ENCODE results near the gene EGF.

EGF gene

GRCh38 chr4:109996526-109996925 is 83.8 kb downstream of the EGF start:
- no peak for DNase-seq (ENCODE audit: low read depth)

DNA sequence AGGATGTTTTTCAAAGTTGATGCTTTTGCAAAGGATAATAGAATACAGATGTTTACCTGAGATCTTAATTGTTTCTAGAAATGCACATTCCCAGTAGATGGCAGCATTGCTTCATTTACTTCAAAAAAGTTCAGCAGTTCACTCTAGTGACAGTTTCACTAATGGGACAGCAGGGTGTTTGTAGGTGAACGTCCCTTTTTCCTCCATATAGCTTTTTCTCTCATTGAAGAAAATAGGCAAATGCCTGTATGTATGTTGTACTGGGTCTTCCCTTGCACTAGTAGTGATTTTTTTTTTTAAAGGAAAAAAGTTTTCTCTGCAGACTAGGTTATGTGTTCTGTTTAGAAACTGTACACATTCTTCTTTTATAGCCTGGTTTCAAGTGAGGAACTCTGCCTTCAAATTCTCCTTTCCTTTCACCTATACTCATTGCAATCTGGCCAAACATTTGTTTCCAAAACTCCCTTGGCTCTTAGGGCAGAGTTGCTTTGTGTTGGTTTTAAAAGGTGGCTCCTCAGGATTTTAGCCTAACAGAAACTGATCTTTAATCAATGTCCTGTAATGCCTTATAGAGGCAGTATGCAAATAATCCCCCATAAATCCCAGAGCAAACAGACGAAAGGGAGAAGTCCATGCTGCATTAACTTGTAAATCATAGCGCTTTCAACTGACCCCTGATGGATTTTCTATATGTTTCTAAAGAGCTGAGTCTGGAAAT is 86.3 kb downstream of the EGF start:
- DNase-seq (ENCODE audit: low read depth) = no peak

- no peak for DNase-seq (ENCODE audit: low read depth)
Observed at GRCh38 chr4:109999585-109999912, 86.9 kb downstream of the EGF start.

DNA sequence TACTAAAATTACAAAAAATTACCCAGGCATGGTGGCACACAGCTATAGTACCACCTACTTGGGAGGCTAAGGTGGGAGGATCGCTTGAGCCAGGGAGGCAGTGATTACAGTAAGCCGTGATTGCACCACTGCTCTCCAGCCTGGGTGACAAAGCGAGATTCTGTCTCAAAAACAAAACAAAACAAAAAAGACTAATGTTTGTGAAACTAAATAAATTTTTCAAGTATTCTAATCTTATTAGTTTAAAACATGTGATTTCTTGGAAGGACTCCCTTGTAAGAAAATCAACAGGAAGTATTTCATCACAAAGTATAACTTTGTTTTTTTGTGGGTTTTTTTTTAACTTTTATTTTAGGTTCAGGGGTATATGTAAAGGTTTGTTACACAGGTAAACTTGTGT is 89.6 kb downstream of the EGF start:
- DNase-seq (ENCODE audit: low read depth) = no peak

- no peak for DNase-seq (ENCODE audit: low read depth)
Observed at GRCh38 chr4:110003401-110004187, 90.9 kb downstream of the EGF start.

- no peak for DNase-seq (ENCODE audit: low read depth)
Observed at GRCh38 chr4:110004556-110004955, 91.9 kb downstream of the EGF start.

- DNase-seq (ENCODE audit: low read depth) = no peak
Observed at GRCh38 chr4:110005461-110006056, 92.9 kb downstream of the EGF start.

- DNase-seq (ENCODE audit: low read depth) = no peak
Observed at GRCh38 chr4:110007217-110007616, 94.5 kb downstream of the EGF start.

- DNase-seq (ENCODE audit: low read depth) = no peak
Observed at GRCh38 chr4:110008540-110008939, 95.9 kb downstream of the EGF start.

DNA sequence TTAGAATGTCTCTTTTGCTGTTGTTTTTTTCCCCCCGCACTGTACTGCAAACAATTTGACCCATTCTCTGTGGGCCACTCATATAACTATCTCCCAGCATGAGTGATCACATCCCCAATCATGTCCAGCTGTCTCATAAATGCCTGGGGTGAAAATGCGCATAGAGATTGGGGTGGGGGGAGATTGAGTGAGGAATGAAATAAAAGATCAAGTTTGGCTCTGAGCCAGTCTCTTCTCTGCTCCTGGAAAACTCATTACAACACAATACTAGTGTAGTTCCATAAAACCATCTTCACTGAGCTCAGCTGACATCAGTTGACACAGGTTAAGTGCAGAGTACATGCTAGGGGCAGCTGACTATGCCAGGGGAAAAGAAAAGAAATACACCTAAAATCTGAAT is 96.9 kb downstream of the EGF start:
- no peak for DNase-seq (ENCODE audit: low read depth)

- no peak for DNase-seq (ENCODE audit: low read depth)
Observed at GRCh38 chr4:110010797-110011196, 98.1 kb downstream of the EGF start.

DNA sequence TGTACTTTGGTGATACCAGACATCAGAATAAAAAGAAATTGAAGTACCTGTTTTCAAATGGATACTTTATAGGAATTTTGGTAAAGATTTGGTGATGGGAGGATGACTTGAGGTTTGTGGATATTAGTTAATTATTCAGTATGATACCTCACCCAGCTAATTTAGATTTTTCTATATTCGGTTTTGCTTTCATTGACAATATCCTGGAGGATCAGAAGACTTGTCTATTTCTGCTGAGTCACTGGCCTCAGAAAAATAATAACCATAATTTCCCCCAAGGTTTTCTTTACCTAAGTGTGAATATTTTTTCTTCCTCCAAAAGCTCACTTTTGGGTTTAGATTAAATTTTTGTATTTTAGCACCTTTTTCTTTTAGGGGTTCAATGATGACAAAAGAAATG is 100.2 kb downstream of the EGF start:
- no peak for DNase-seq (ENCODE audit: low read depth)

GRCh38 chr4:110014233-110014632 is 101.5 kb downstream of the EGF start:
- DNase-seq (ENCODE audit: low read depth) = no peak

GRCh38 chr4:110019153-110019552 is 106.5 kb downstream of the EGF start:
- no peak for DNase-seq (ENCODE audit: low read depth)

DNA sequence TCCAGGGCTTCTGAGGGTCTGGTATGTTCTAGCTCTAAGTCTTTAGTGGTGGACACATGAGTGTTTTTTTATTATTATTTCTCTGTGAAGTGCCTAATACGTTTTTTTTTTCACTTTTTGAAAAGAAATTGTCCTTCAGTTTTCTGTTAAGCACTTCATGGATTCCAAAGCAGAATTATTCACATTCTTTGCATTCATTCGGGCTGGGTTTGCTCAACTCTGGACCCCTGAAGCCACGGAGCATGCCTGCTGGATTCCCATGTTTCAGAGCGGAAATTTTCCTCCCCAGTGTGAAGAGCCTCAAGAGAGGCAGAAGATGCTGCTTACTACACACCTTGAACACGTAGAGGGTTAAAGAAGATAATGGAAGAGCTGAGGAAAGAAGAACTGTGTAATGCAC is 107.5 kb downstream of the EGF start:
- DNase-seq (ENCODE audit: low read depth) = no peak

GRCh38 chr4:110020646-110021443 is 108.2 kb downstream of the EGF start:
- no peak for DNase-seq (ENCODE audit: low read depth)

DNA sequence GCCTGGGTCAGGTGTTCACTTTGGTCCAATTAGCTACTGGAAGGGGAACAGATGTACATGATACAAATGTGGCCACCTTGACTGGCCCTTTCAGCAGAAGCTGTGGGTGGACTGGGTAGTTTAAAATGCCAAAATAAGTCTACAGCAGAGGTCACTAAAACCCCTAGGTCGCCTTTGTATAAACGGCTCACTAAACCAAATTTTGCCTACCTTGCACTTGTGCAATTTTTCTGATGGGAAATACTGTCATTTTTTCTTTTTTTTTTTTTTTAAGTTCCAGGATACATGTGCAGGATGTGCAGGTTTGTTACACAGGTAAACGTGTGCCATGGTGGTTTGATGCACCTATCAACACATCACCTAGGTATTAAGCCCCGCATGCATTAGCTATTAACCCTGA is 109.8 kb downstream of the EGF start:
- no peak for DNase-seq (ENCODE audit: low read depth)

DNA sequence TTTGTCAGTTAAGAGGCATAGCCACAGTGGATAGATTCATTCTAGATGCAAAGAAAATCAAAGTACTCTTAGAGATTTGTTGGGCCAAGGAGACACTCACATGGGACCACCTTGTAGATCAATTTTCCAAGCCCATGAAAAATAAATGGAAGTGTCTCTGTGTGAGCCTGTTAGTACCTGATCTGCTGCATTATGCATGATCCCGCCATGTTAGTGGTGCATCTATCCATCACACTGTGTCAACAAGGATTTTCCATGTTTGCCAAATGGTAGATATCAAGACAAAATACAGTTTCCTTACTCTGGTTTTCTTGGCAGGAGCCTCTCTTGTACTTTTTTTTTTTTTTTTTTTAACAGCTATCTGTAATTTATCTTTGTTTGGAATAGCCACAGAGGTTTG is 112.4 kb downstream of the EGF start:
- no peak for DNase-seq (ENCODE audit: low read depth)

GRCh38 chr4:110025718-110026117 is 113.0 kb downstream of the EGF start:
- no peak for DNase-seq (ENCODE audit: low read depth)

DNA sequence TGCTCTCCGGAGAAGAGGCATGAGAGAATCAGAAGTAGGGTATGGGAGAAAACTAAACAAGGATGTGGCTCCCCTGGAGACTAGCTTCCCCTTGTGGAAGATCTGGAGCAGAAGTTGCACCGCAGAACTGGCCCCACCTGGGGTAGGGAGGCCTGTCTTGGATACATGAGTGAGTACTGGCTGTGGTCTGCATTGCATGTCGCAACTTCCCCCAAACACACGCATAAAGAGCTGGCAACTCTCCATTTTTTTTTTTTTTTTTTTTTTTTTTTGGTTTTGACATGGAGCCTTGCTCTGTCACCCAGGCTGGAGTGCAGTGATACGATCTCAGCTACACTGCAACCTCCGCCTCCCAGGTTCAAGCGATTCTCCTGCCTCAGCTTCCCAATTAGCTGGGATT is 119.9 kb downstream of the EGF start:
- DNase-seq (ENCODE audit: low read depth) = no peak

DNA sequence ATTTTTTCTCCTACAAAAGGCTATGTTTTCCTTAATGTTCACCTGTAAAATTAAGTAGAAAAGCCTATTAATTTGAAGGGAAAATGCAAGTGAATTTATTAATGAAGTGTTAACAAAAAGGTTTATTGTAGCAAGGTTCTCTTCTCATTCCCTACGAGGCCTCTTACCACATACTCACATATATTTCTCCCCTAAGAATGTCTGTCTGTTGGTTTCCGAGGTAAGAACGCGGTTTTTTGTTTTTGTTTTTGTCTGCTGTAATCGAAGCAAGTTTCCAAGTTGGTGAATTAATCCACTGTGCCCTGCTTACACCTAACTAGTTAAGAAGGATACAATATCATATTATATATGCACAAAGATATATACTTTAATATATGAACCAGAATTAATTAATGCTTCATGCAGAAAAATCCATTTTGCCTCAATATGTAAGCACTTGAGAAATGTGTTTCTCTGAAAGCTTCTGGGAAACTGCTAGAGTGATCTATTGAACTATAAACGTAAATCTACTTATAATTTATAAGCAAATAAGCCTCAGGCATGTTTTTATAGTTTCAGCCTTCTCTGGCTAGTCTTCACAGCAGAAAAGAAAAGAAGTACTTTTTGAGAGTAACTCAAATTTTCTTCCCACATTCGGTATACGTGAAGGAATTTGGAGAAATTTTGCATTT is 120.8 kb downstream of the EGF start:
- DNase-seq (ENCODE audit: low read depth) = no peak

DNA sequence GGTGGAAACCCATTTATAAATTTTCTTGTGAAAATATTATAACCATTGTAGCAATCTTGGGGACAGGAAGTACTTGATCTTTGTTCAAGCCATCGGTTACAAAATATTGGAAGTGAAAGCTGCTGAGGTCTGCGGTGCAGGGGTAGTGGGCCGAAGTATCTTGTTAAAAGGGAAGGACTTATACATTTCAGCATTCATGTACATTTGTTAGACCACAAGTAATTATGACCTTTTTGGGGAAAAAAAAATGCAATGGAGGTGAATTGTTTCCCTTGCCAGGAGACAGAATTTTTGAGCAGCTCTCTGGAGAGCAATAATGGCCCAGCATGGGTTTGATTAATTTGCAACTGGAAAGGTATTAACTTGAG is 121.3 kb downstream of the EGF start:
- no peak for DNase-seq (ENCODE audit: low read depth)

Measured in activated T-cell treated with anti-CD3 and anti-CD28 coated beads for 48 hours (primary cell).